Type B pancreatic cell (in vitro differentiated cells): ENCODE results near the gene ATAD3A. TPM values are rescaled to one million over a fixed set of nuclear protein-coding genes. Genes with fewer than 3 reads are reported as not detected.

Experiments used
- DNase-seq: peaks from one replicate; pipeline ENCODE4 v3.0.0; 2021; ENCODE audit warnings: mixed read lengths; ENCODE audit not compliant: unreplicated experiment; ENCODE audit errors: extremely low spot score
- H3K27ac Mint-ChIP-seq: 2 replicates; pipeline ENCODE4 v1.8.0; 2021; ENCODE audit warnings: mild to moderate bottlenecking, mixed read lengths
- H3K27me3 Mint-ChIP-seq: 2 replicates; pipeline ENCODE4 v1.8.0; 2021; ENCODE audit warnings: mixed read lengths
- H3K36me3 Mint-ChIP-seq: 2 replicates; pipeline ENCODE4 v1.8.0; 2021; ENCODE audit warnings: mixed read lengths
- H3K4me1 Mint-ChIP-seq: one replicate; pipeline ENCODE4 v1.8.0; 2021; ENCODE audit warnings: mixed read lengths; ENCODE audit not compliant: unreplicated experiment
- H3K4me3 Mint-ChIP-seq: 2 replicates; pipeline ENCODE4 v1.8.0; 2021; ENCODE audit warnings: mild to moderate bottlenecking, mixed read lengths
- H3K9me3 Mint-ChIP-seq: 2 replicates; pipeline ENCODE4 v1.8.0; 2021; ENCODE audit warnings: mixed read lengths
- total RNA-seq: library from RNA; stranded (reverse); gene quantifications from 2 replicates; pipeline ENCODE4 v1.2.1, GENCODE V29; 2021; ENCODE audit warnings: low replicate concordance
- TF ChIP-seq, protein P1 (sequence below): fragments of 200-600 bp; sonication (generic); conservative IDR thresholded peaks from 2 replicates; pipeline ENCODE4 v1.5.0; 2021; ENCODE audit warnings: antibody characterized with exemption, mild to moderate bottlenecking

The ATAD3A gene
- total RNA-seq, 1 donor from 2014 or later: 39.8 TPM

DNA sequence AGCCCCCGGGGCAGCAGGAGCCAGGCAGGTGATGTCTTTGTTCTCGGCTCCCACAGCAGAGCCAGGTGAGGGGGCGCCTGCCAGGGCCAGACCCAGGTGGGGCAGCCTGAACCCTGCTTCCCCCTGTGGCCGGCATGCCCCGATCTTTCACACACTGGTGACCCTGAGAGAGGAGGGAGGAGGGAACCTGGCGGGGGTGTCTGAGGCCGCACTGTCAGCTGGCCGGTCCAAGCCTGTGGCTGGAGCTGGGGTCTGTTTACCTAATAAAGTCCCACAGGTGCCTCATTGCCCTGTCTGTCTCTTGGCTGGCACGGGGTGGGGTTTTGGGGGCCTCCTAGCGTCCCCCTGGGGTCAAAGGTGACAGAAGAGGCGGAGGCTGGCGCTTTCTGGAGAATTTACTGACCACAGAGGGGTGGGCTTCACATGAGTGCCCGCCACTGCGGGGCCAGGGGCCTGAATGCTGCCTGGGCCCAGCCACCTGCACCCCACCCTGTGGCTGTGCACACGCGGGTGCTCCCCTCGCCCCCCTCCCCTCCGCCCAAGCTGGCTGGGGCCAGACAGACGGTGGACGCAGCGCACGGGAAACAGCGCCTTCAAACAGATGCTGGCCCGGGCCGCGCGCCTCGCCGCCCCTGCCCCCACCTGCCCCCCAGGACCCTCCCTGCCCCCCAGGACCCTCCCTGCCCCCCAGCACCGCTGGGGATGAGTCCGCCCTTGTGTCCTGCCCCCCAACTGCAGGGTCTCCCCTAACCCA is 22.6 kb downstream of the ATAD3A start:
- Mint-ChIP-seq H3K27me3 (no peaks in the 10 kb centered on the region), H3K9me3 (peaks cover 5% of the 10 kb centered on the region), H3K4me1 (no peaks in the 10 kb centered on the region), H3K4me3 (no peak overlapping the region), H3K27ac (no peak overlapping the region), H3K36me3 (peaks cover 13% of the 10 kb centered on the region)
- TF ChIP-seq, protein P1, sequence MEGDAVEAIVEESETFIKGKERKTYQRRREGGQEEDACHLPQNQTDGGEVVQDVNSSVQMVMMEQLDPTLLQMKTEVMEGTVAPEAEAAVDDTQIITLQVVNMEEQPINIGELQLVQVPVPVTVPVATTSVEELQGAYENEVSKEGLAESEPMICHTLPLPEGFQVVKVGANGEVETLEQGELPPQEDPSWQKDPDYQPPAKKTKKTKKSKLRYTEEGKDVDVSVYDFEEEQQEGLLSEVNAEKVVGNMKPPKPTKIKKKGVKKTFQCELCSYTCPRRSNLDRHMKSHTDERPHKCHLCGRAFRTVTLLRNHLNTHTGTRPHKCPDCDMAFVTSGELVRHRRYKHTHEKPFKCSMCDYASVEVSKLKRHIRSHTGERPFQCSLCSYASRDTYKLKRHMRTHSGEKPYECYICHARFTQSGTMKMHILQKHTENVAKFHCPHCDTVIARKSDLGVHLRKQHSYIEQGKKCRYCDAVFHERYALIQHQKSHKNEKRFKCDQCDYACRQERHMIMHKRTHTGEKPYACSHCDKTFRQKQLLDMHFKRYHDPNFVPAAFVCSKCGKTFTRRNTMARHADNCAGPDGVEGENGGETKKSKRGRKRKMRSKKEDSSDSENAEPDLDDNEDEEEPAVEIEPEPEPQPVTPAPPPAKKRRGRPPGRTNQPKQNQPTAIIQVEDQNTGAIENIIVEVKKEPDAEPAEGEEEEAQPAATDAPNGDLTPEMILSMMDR: no peak
- DNase-seq: no peak

DNA sequence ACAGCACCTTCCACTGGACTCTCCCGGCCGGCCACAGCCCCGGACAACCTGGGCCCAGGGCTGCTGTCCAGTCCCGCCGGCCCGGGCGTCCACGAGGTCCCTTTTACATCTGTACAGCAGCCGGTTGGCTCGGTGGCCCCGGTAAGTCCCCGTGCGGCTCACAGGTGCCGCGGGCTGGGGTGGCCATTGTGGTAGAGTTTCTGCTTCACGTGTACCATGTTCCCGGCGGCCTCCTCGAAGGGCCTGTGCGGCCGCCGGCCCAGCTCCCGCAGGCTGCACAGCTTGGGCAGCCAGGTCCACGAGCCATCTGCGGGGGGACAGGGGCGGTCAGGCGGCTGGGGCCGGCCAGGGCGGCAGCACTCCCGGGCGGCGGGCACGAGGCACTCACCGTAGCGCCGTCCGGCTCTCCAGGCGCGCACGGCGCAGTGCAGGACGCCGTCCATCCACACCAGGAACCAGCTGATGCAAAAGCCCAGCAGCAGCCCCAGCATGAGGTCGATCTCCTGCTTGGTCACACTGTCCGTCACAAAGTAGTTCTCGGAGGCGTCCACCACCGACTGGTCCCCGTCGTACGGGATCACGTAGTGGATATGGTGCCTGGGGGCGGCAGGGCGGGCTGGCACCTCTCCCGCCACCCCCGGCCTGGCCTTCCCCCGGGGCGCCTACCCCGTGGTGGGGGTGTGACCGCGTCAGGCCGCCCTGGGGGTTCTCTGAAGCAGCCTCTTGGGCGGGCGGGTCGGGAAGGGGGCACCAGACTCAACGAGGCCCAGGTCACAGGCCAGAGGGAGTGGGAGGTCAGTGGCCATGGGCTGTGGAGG is 23.4 kb downstream of the ATAD3A start:
- Mint-ChIP-seq H3K27ac (no peak overlapping the region), H3K4me3 (no peak overlapping the region), H3K27me3 (no peaks in the 10 kb centered on the region), H3K9me3 (peaks cover 5% of the 10 kb centered on the region), H3K4me1 (no peaks in the 10 kb centered on the region), H3K36me3 (peaks cover 10% of the 10 kb centered on the region)
- no peak for DNase-seq
- TF ChIP-seq, protein P1: no peak

GRCh38 chr1:1536019-1536937 is 24.3 kb downstream of the ATAD3A start:
- TF ChIP-seq, protein P1: no peak
- H3K4me1 Mint-ChIP-seq: no peaks in the 10 kb centered on the region
- H3K4me3 Mint-ChIP-seq: no peak overlapping the region
- peaks cover 7% of the 10 kb centered on the region for H3K36me3 Mint-ChIP-seq
- H3K9me3 Mint-ChIP-seq: peaks cover 5% of the 10 kb centered on the region
- H3K27me3 Mint-ChIP-seq: no peaks in the 10 kb centered on the region
- DNase-seq: no peak
- H3K27ac Mint-ChIP-seq: no peak overlapping the region

DNA sequence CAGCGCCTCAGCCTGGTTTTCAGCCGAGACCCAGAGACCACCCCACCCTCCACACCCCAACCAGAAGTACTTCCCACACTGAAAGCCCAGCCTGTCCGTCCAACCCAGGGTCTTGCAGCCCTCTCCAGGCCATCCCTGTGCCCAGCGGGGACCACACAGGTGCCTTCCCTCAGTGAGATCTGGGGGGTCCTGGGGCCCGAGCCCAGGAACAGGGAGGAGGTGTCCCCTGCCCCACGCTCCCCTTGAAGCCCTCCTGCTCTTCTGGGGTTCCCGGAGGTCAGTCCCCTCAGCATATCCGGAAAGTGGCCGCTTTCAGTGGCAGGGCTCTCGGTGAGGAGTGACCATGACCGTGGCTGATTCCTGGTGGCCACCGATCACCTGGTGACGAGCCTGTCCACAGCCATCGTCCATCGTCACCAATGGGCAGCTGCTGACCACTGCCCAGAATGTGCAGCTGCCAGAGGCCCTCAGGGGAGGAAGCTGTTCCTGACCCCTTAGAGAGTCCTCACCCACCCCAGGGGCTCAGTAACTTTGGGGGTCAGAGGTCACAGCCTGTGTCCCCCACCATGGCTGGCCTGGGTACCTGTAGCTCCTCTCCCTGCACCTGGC is 25.1 kb downstream of the ATAD3A start:
- TF ChIP-seq, protein P1: no peak
- Mint-ChIP-seq H3K4me3 (no peak overlapping the region), H3K36me3 (peaks cover 3% of the 10 kb centered on the region), H3K9me3 (peaks cover 2% of the 10 kb centered on the region), H3K27ac (no peak overlapping the region), H3K4me1 (no peaks in the 10 kb centered on the region), H3K27me3 (no peaks in the 10 kb centered on the region)
- DNase-seq: no peak
